NCI-H2029 treated with DMSO at 0.1 percent for 48 hours (cell line): ENCODE measurements around the gene SERPINB6.
"Not testable (repeated sequence)": the region's sequence is repeated elsewhere in the genome, so short reads cannot be mapped to it uniquely, and the experiment has no call there.

ENCODE experiments used
- DNase-seq: peaks from one replicate; lab custom pipeline; 2025; lab: John Stamatoyannopoulos, UW

SERPINB6 gene

GRCh38 chr6:2958776-2959175 lies 12.6 kb downstream of the SERPINB6 start:
- no peak for DNase-seq

DNA sequence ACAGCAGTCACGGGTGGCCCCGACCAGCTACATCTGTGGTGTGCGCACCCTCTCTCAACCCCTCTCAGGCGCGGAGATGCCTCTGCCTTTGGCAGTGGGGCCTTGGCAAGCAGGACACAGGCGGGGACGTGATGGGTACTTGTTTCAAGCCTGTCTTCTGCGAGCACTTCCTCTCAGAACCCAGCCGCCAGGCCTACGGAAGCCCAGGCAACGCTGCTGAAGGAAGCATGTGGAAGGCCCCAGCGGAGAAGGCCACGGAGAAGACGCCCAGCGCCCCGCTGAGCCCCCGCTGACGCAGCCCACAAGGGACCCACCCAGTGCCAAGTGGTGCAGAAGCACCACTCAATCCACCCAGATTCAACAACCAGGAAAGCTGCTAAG lies 13.0 kb downstream of the SERPINB6 start:
- DNase-seq, result no peak

DNA sequence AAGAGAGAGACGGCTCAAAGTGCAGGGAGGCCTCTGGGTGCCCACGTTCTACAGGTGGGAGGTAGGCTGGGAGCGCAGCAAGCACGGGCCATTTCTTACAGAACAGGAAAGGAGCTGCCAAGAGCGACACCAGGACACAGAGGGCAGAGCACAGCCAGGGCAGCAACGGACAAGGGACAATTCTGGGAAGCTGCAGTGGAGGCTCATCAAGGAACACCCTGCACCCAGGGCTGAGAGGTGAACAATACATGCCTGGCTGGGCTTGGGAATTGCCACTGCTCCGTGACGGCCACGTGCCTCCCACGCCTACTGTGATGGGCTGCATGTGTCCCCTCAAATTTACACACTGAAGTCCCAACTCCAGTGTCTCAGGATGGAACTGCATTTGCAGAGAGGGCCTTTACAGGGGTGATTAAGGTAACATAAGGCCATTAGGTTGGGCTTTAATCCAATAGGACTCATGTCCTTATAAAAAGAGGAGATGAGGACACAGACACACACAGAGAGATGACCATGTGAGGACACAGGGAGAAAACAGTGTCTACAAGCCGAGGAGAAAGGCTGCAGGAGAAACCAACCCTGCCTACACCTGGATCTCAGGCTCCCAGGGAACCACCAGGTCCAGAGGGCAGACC lies 13.6 kb downstream of the SERPINB6 start:
- no peak for DNase-seq

GRCh38 chr6:2956930-2957685 lies 14.3 kb downstream of the SERPINB6 start:
- no peak for DNase-seq

DNA sequence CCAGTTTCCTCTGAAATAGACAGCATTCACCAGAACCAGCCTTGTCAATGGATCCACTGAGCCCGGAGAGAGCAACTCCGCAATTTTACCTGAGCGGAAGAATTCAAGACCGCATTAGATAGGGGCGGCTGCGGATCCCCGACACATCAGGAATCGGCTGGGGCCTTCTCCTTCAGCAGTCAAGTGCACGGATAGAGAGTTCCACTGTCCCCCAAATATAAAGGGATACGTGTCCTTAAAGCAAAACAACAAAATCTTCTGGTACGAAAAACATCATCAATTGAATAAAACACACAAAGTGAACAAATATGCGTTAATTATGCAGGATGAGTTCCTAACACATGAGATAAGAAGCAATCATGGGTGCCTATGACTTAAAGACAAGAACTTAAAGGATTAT lies 18.3 kb downstream of the SERPINB6 start:
- no peak for DNase-seq

DNA sequence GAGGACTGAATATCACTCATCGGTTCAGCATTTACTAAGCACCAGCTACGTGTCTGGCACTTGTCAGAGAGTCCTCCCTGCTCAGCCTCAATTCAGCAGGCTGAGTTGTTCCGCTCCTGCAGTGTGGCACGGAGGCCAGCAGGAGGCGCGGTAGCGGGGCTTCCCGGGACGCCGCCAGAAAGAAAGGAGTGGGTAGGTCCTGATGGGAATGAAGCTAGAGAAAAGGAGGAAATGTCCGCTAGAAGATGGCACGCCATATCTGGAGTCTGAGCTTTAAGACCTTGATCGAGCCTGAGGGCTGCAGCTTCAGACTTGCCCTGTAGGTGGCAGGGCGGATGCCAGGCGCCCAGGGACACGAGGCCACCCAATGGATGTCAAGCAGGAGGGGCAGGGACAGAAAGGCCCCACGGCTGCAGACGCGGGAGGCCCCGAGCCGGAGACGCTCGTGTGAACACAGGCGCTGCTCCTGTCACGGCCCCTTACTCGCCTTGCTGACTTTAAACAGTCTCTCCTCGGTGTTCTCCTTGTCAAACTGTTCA lies 18.7 kb downstream of the SERPINB6 start:
- DNase-seq, result peak; percentile 76

- no peak for DNase-seq
Measured at GRCh38 chr6:2951728-2952127, 19.6 kb downstream of the SERPINB6 start.

DNA sequence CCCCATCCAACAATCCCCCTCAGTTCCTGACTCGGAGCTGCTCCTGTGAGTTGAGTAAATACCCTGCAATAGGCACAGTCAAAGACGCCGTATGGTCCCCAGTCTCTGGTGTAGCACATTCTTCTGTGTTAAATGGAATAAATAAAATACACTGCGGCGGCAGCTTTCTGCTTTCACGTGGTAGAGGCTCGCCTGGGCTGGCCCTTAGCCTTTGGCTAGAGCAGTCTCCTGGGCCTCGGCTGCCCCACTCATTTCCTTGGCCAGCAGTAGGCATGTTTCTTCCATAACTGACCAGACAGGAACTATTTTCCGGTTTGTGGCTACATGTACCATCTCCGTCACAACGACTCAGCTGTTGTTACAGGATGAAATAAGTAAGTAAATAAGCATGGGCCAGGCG lies 20.7 kb downstream of the SERPINB6 start:
- DNase-seq, result no peak

DNA sequence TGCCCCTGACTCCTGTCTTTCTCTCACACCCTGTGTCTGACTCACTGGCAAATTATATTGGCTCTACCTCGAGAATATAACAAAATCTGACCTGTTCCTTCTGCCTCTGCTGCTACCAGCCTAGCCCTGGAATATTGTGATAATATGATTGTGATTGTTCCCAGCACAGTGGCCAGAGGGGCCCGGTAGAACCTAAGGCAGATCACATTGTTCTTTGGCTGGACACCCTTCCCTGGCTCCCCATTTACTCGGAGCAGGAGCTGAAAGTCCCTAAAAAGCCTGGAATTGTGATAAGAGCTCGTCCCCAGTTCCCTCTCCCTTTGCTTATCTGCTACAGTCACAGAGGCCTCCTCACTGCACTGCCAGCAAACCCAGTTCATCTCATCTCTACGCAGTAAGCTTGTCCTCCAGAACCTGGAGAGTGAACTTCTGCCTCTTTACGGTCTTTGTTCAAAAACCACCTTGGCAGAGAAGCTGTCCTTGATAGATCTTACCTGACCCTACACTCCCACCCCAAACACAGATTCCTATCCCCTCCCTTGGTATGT lies 21.8 kb downstream of the SERPINB6 start:
- DNase-seq, result no peak

DNA sequence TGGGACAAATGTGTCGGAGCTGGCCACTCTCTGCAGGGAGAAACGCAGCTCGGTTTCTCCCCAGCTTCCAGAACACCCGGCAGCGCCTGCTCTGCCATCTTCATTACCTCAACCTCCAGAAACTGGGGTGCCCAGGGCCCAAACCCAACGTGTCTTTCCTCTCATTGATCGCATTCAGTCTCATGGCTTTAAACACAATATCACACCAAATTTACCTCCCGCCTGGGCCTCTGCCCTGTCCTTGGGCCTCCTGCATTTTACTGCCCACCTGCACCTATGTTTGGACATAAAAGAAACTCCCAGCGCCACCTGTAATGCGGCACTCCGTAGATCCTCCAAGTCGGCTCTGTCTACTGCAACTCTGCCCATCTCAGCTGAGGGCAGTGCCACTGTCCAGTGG lies 22.2 kb downstream of the SERPINB6 start:
- no peak for DNase-seq

DNA sequence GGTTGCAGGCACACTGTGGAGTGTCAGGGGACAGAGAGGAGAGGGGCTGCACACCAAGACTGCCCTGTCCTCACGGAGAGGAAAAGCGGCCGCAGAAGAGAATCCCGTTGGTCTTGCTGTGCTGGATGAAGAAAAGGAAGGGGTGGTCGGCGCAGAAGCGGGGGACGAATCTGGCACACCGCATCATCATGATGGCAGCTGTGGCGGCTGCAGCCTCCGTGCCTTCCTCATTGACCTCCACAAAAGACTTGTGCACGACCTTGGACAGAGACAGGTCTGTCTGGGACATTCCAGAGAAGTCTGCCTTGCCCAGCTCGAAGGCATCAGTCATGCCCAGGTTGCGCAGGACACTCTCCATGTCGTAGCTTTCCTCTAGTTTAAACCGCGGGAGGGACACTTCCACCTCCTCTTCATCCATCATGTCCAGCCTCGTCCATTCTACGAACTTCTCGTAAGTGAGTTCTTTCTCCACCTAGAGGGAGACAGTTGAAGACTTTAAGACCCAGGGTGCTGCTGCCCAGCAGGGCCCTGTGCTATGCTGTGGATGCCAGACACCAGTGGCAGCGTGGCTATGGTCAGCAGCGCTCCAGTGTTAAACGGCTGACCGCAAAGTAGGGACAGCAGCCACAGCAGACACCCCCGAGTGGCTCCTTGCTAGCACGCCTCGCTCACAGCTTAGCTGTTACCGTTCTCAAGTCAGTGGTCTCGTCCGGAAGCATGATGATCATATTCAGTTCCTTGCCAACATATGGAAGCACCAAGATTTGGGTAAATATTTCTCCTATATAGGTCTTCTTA lies 22.9 kb downstream of the SERPINB6 start:
- no peak for DNase-seq

DNA sequence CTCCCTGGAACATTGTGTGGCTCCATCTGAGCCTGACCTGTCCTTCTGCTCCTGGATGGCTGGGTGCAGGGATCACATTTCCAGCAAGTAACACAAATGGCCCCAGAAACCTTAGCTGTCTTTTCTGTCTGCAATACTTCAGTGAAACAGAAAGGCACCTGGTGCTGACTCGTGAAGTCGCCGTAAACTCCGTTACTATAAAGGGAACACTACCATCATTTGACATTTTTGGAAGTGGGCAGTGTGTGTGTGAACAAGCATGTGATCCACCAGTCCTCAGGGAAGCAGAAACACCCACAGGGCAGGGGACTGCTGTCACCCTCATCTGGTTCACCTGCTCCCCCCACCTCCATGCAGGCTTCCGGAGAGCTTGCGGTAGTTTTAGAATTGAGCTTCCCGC lies 23.9 kb downstream of the SERPINB6 start:
- no peak for DNase-seq

DNA sequence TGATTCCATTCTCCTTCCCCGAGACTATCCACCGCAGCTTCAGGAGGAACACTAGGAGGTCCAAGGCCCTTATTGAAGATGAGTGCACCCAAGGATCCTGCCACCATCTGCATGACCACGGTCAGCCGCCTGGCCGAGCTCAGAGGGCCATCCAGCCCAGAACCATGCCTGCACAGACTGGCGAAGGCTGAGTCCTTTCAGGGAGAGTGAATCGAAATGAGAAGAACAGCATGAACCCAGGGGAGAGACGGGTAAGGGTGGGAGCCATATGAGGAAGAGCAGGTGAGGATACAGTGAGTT lies 26.3 kb downstream of the SERPINB6 start:
- DNase-seq, result no peak

DNA sequence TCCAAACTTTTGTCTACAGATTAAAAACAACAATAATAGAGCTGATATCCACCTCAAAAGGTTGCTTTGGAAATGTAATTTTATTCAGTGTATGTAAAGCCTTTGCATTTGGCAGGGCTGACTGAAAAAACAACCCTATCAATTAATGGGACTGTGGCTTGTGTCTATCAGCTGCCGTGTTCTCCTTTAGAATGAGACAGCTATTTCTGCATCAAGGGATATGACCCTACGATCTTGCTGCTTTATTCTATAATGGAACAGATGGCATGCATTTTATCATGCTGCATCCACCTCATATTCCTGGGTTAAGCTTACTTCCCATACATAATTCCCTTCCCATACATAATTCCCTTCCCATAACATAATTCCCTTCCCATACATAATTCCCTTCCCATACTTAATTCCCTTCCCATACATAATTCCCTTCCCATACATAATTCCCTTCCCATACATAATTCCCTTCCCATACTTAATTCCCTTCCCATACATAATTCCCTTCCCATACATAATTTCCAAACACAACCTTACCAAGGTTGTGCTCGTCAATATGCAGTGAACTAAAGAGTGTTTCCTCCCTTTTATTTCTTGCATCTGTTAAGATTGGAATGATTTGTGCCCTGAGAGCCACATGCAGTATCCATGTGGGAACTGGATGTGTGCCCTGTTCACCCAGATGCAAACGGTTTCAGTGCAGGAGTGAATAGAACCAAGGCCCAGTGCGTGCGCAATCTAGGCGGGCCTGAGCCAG lies 26.8 kb downstream of the SERPINB6 start:
- DNase-seq, result no peak

DNA sequence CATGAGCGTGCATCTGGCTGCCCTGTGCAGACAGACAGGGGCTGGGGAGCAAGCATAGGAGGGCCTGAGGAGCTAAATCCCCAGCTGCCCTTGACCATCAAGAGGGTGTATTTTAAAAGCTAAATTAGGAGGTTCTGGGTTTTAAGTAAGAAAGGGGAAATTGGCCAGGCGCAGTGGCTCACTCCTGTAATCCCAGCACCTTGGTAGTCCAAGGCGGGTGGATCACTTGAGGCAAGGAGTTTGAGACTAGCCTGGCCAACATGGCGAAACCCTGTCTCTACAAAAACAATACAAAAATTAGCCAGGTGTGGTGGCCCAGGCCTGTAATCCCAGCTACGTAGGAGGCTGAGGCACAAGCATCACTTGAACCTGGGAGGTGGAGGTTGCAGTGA lies 27.8 kb downstream of the SERPINB6 start:
- no peak for DNase-seq

- no peak for DNase-seq
Measured at GRCh38 chr6:2942914-2943563, 28.3 kb downstream of the SERPINB6 start.

DNA sequence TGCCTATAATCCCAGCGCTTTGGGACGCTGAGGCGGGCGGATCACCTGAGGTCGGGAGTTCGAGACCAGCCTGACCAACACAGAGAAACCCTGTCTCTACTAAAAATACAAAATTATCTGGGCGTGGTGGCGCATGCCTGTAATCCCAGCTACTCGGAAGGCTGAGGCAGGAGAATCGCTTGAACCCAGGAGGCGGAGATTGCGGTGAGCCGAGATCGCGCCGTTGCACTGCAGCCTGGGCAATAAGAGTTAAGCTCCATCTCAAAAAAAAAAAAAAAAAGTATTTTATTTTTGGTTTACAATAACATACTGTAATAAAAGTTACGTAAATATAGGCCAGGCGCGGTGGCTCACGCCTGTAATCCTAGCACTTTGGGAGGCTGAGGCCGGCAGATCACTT lies 29.3 kb downstream of the SERPINB6 start:
- DNase-seq, result not testable (repeated sequence)

DNA sequence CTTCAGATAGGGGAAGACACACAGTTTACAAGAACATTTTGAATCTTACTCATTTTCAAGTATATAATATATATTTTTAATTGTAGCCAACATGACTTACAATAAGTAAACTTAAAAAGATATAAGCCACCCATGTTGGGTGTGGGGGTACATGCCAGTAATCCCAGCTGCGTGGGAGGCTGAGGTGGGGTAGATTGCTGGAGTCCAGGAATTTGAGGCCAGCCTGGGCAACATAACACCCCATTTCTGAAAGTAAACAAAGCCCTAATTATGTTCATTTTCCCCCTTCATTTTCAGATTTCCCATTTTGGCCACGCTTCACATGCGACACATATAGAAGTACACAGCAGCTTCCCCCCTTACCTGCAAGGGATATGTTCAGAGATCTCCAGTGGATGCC lies 30.5 kb downstream of the SERPINB6 start:
- no peak for DNase-seq

DNA sequence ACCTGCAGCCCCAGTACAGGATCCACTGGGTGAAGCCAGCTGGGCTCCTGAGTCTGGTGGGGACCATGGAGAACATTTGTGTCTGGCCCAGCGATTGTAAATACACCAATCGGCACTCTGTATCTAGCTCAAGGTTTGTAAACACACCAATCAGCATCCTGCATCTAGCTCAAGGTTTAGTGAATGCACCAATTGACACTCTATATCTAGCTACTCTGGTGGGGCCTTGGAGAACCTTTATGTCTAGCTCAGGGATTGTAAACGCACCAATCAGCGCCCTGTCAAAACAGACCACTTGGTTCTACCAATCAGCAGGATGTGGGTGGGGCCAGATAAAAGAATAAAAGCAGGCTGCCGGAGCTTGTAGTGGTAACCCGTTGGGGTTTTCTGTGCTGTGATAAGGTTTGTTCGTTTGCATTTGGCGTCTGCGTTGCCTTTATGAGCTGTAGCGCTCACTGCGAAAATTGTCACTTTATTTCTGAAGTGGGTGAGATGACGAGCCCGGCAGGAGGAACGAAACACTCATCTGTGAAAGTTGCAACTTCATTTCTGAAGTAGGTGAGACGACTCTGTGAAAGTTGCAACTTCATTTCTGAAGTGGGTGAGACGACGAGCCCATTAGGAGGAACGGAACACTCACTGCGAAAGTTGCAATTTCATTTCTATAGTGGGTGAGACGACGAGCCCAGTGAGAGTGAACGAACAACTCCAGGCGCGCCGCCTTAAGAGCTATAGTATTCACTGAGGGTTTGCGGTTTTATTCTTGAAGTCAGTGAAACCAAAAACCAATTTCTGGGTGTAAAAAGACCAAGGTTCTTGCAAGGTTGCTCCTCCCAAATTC lies 31.1 kb downstream of the SERPINB6 start:
- DNase-seq, result no peak

DNA sequence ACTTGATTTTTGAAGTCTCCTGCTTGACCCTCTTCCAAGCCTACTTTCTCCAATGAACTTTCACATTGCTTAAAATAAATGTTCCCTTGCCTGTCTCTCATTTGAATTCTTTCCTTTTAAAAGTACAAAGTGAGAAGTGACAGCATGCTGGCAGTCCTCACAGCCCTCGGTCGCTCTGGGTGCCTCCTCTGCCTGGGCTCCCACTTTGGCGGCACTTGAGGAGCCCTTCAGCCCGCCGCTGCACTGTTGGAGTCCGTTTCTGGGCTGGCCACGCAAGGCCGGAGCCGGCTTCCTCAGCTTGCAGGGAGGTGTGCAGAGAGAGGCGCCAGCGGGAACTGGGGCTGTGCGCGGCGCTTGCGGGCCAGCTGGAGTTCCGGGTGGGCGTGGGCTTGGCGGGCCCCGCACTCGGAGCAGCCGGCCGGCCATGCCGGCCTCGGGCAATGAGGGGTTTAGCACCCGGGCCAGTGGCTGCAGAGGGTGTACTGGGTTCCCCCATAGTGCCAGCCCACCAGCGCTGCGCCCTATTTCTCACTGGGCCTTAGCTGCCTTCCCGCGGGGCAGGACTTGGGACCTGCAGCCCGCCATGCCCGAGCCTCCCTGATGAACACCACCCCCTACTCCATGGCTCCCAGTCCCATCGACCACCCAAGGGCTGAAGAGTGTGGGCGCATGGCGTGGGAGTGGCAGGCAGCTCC lies 31.9 kb downstream of the SERPINB6 start:
- DNase-seq, result no peak
